ENCODE data around the gene SNX10. TPM values are rescaled to one million over a fixed set of nuclear protein-coding genes. Genes with fewer than 3 reads are reported as not detected.

Gene SNX10
- total and polyA plus RNA-seq, 2 donors (not counting 1 experiment from before 2014, with no cell fraction given) = under 0.01 to 0.41 TPM

DNA sequence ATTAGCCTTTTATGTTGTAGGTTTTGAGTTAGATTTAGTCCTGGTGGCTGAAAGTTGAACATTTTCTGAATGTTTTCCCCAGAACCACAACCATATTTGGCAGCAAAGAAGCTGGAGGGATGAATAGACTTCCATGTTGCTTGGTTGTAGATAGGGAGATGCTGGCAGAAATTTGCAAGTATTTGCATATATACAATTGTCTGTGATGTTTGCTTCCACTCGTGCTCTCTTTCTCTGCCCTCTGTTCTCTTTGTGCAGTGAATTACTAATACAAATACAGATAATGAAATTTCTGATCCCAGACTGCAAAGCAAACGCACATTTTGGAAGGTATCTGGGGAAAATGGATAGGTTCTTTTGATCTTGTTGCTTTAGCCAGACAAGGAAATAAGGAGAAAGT is 96.1 kb downstream of the SNX10 start:
- Histone ChIP-seq H2AFZ (ENCODE audit: low read length) (no peak overlapping the region), H3K79me2 (ENCODE audit: control insufficient read depth, insufficient read depth, low read length) (no peaks in the 10 kb centered on the region), H3K27ac (ENCODE audit: insufficient read depth, low read length) (no peak overlapping the region), H3K36me3 (ENCODE audit: control insufficient read depth, insufficient read depth, low read length) (no peaks in the 10 kb centered on the region), H3K4me1 (ENCODE audit: control insufficient read depth, extremely low read depth, insufficient read depth, low read length) (no peaks in the 10 kb centered on the region), H4K20me1 (ENCODE audit: control insufficient read depth, extremely low read depth, insufficient read depth, low read length) (no peaks in the 10 kb centered on the region), H3K9ac (ENCODE audit: insufficient read depth, low read length) (no peak overlapping the region), H3K4me2 (ENCODE audit: extremely low read depth, insufficient read depth, low read length) (no peak overlapping the region), H3K4me3 (replicated peaks in 1 of 4; ENCODE audit: control extremely low read depth in 1 of 4, insufficient read depth in 1 of 4, low read depth in 3 of 4, low read length in 4 of 4) (no peak overlapping the region), H3K9me3 (ENCODE audit: control insufficient read depth, insufficient read depth, low read depth, low read length) (no peaks in the 10 kb centered on the region), H3K27me3 (ENCODE audit: control insufficient read depth, insufficient read depth, low read length) (peaks cover 10% of the 10 kb centered on the region)
- no peak for DNase-seq (ENCODE audit: low read depth in 2 of 2)
- TF ChIP-seq, protein P1, sequence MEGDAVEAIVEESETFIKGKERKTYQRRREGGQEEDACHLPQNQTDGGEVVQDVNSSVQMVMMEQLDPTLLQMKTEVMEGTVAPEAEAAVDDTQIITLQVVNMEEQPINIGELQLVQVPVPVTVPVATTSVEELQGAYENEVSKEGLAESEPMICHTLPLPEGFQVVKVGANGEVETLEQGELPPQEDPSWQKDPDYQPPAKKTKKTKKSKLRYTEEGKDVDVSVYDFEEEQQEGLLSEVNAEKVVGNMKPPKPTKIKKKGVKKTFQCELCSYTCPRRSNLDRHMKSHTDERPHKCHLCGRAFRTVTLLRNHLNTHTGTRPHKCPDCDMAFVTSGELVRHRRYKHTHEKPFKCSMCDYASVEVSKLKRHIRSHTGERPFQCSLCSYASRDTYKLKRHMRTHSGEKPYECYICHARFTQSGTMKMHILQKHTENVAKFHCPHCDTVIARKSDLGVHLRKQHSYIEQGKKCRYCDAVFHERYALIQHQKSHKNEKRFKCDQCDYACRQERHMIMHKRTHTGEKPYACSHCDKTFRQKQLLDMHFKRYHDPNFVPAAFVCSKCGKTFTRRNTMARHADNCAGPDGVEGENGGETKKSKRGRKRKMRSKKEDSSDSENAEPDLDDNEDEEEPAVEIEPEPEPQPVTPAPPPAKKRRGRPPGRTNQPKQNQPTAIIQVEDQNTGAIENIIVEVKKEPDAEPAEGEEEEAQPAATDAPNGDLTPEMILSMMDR (conservative IDR thresholded peaks at IDR 0.05 in 1 of 2, IDR thresholded peaks at IDR 0.05 in 1 of 2; ENCODE audit: low read depth in 1 of 2, low read length in 2 of 2) = no peak
- TF ChIP-seq EZH2 (IDR thresholded peaks at IDR 0.05; ENCODE audit: low read length, missing control alignments) = no peak

DNA sequence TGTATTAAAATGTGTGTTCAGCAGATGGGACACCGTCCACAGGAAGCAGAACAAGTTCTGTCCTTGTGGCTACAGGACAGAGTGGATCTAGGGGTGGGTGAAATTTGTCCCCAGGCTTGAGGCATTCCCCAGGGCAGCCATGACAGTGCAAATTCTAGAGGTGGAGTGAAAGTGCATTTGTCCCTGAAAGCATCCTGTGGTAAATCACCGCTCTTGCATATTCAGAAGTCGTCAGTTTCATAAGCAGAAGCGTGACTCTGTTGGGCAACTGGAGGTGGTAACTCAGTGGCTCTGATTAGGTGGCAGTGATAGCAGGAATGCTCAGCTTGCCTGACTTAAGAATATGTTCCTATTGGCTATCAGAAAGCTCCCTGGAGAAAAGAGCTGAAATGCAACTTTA is 96.6 kb downstream of the SNX10 start:
- Histone ChIP-seq H3K27ac (ENCODE audit: insufficient read depth, low read length) (no peak overlapping the region), H3K27me3 (ENCODE audit: control insufficient read depth, insufficient read depth, low read length) (peaks cover 10% of the 10 kb centered on the region), H3K4me1 (ENCODE audit: control insufficient read depth, extremely low read depth, insufficient read depth, low read length) (no peaks in the 10 kb centered on the region), H3K9me3 (ENCODE audit: control insufficient read depth, insufficient read depth, low read depth, low read length) (no peaks in the 10 kb centered on the region), H3K4me2 (ENCODE audit: extremely low read depth, insufficient read depth, low read length) (no peak overlapping the region), H3K36me3 (ENCODE audit: control insufficient read depth, insufficient read depth, low read length) (no peaks in the 10 kb centered on the region), H3K4me3 (replicated peaks in 1 of 4; ENCODE audit: control extremely low read depth in 1 of 4, insufficient read depth in 1 of 4, low read depth in 3 of 4, low read length in 4 of 4) (no peak overlapping the region), H4K20me1 (ENCODE audit: control insufficient read depth, extremely low read depth, insufficient read depth, low read length) (no peaks in the 10 kb centered on the region), H3K79me2 (ENCODE audit: control insufficient read depth, insufficient read depth, low read length) (no peaks in the 10 kb centered on the region), H3K9ac (ENCODE audit: insufficient read depth, low read length) (no peak overlapping the region), H2AFZ (ENCODE audit: low read length) (no peak overlapping the region)
- DNase-seq (ENCODE audit: low read depth in 2 of 2) = no peak
- TF ChIP-seq, protein P1 (conservative IDR thresholded peaks at IDR 0.05 in 1 of 2, IDR thresholded peaks at IDR 0.05 in 1 of 2; ENCODE audit: low read depth in 1 of 2, low read length in 2 of 2) = no peak
- no peak for TF ChIP-seq EZH2 (IDR thresholded peaks at IDR 0.05; ENCODE audit: low read length, missing control alignments)

DNA sequence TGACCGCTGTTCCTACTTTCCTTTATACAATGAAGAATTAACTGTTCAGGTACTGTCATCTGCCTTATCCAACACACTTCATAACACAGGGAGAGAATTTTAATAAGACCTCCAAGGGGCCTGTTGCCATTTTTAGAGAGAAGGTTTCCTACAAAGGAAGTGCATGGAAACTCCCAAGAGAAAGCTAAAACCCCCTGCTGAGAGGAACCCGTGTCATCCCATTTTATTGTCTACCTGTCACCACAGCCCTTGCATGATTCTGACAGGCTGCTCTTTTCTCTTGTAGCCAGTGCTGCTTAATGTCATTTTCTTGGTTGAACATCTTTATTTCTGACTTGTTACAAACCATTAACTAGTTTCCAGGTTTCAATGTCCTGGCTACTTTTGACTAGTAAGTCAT is 98.4 kb downstream of the SNX10 start:
- DNase-seq (ENCODE audit: low read depth in 2 of 2) = no peak
- no peaks in the 10 kb centered on the region for H3K36me3 ChIP-seq (ENCODE audit: control insufficient read depth, insufficient read depth, low read length)
- no peak overlapping the region for H3K9ac ChIP-seq (ENCODE audit: insufficient read depth, low read length)
- peaks cover 10% of the 10 kb centered on the region for H3K27me3 ChIP-seq (ENCODE audit: control insufficient read depth, insufficient read depth, low read length)
- H3K4me3 ChIP-seq (replicated peaks in 1 of 4; ENCODE audit: control extremely low read depth in 1 of 4, insufficient read depth in 1 of 4, low read depth in 3 of 4, low read length in 4 of 4) = no peak overlapping the region
- no peaks in the 10 kb centered on the region for H4K20me1 ChIP-seq (ENCODE audit: control insufficient read depth, extremely low read depth, insufficient read depth, low read length)
- no peak overlapping the region for H3K27ac ChIP-seq (ENCODE audit: insufficient read depth, low read length)
- H3K79me2 ChIP-seq (ENCODE audit: control insufficient read depth, insufficient read depth, low read length) = no peaks in the 10 kb centered on the region
- H2AFZ ChIP-seq (ENCODE audit: low read length) = no peak overlapping the region
- no peak overlapping the region for H3K4me2 ChIP-seq (ENCODE audit: extremely low read depth, insufficient read depth, low read length)
- H3K9me3 ChIP-seq (ENCODE audit: control insufficient read depth, insufficient read depth, low read depth, low read length) = no peaks in the 10 kb centered on the region
- H3K4me1 ChIP-seq (ENCODE audit: control insufficient read depth, extremely low read depth, insufficient read depth, low read length) = no peaks in the 10 kb centered on the region
- TF ChIP-seq, protein P1 (conservative IDR thresholded peaks at IDR 0.05 in 1 of 2, IDR thresholded peaks at IDR 0.05 in 1 of 2; ENCODE audit: low read depth in 1 of 2, low read length in 2 of 2) = no peak
- no peak for TF ChIP-seq EZH2 (IDR thresholded peaks at IDR 0.05; ENCODE audit: low read length, missing control alignments)

All from fibroblast of lung (primary cell).